MM.1S (cell line): Measurements from ENCODE around the gene RAB11A.

ENCODE experiments used
- EZH2 ChIP-seq: fragments of 300-600 bp; sonication (generic); optimal IDR thresholded peaks from 2 replicates; pipeline ENCODE3; 2017; ENCODE audit warnings: low read depth, mild to moderate bottlenecking, antibody characterized with exemption, low read length, mixed read lengths
- EZH2phosphoT487 ChIP-seq: fragments of 300-600 bp; sonication (generic); IDR thresholded peaks from 2 replicates; pipeline ENCODE4 v1.6.1; 2018; ENCODE audit warnings: antibody characterized with exemption, low read length
- TF ChIP-seq, protein P1 (sequence below): fragments of 300-600 bp; sonication (generic); IDR thresholded peaks from 2 replicates; pipeline ENCODE4 v1.5.1; 2016; ENCODE audit warnings: antibody characterized with exemption, low read length, mixed read lengths

DNA sequence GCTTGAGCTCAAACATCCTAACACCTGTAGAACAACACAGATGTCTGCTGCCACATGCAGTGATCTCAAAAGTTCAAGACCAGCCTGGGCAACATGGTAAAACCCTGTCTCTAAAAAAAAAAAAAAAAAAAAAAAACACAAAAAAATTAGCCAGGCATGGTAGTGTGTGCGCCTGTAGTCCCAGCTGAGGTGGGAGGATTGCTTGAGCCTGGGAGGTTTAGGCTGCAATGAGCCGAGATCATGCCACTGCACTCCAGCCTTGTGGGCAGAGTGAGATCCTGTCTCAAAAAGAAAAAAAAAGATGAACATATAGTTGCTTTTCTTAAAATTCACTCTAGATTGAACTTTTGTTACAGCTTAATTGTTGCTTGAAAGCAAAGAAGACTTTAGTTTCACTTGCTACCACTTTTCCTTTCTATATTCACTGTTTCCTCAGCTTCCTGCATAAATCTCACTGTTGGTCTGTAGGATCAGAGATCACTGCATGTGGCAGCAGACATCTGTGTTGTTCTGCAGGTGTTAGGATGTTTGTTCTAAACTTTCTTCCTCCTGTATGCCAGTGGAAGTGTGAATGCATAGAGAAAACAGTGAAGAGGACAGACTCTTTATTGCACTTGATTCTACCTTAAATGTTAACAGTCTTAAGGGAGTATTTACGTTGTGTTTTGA is 12.6 kb downstream of the RAB11A start:
- TF ChIP-seq, protein P1, sequence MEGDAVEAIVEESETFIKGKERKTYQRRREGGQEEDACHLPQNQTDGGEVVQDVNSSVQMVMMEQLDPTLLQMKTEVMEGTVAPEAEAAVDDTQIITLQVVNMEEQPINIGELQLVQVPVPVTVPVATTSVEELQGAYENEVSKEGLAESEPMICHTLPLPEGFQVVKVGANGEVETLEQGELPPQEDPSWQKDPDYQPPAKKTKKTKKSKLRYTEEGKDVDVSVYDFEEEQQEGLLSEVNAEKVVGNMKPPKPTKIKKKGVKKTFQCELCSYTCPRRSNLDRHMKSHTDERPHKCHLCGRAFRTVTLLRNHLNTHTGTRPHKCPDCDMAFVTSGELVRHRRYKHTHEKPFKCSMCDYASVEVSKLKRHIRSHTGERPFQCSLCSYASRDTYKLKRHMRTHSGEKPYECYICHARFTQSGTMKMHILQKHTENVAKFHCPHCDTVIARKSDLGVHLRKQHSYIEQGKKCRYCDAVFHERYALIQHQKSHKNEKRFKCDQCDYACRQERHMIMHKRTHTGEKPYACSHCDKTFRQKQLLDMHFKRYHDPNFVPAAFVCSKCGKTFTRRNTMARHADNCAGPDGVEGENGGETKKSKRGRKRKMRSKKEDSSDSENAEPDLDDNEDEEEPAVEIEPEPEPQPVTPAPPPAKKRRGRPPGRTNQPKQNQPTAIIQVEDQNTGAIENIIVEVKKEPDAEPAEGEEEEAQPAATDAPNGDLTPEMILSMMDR: no peak
- no peak for TF ChIP-seq EZH2phosphoT487
- TF ChIP-seq EZH2: no peak
